NT2/D1 (cell line): Measurements from ENCODE around the gene BRME1.

Experiments used
- SUZ12 ChIP-seq: IDR thresholded peaks from 2 replicates; pipeline ENCODE4 v1.6.1; 2011; ENCODE audit not compliant: insufficient read length, insufficient read depth; ENCODE audit errors: extremely low read depth
- ZNF274 ChIP-seq: IDR thresholded peaks from 2 replicates; pipeline ENCODE4 v1.6.1; 2011; ENCODE audit warnings: mild to moderate bottlenecking, low read depth, low read length

- TF ChIP-seq SUZ12 (no peak), ZNF274 (no peak)
These were observed 45.1 kb downstream of the BRME1 start for GRCh38 chr19:13860679-13861391.
